MM.1S (cell line): ENCODE results near the gene SLC8A1.

Experiments used
- EZH2phosphoT487 ChIP-seq: fragments of 300-600 bp; sonication (generic); IDR thresholded peaks from 2 replicates; pipeline ENCODE4 v1.6.1; 2018; ENCODE audit warnings: antibody characterized with exemption, low read length
- TF ChIP-seq, protein P1 (sequence below): fragments of 300-600 bp; sonication (generic); IDR thresholded peaks from 2 replicates; pipeline ENCODE4 v1.5.1; 2016; ENCODE audit warnings: antibody characterized with exemption, low read length, mixed read lengths

DNA sequence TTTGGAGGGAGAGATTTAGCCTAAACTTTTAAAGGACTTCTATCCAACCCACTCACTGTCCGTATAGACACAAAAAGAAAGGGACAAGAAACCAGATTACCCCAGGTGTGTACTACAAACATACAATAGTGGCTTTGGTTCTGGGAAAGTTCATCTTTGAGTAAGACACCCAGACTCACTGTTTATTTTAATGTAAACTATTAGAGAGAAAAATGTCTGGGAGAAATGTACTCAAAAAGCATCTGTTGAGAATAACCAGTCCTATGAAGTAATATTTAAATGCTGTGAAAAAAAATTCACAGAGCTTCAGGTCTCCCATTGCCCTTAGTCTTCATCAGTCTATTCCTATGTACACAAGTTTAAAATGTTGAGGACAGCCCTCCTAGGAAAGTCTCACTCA is 107.5 kb downstream of the SLC8A1 start:
- TF ChIP-seq, protein P1, sequence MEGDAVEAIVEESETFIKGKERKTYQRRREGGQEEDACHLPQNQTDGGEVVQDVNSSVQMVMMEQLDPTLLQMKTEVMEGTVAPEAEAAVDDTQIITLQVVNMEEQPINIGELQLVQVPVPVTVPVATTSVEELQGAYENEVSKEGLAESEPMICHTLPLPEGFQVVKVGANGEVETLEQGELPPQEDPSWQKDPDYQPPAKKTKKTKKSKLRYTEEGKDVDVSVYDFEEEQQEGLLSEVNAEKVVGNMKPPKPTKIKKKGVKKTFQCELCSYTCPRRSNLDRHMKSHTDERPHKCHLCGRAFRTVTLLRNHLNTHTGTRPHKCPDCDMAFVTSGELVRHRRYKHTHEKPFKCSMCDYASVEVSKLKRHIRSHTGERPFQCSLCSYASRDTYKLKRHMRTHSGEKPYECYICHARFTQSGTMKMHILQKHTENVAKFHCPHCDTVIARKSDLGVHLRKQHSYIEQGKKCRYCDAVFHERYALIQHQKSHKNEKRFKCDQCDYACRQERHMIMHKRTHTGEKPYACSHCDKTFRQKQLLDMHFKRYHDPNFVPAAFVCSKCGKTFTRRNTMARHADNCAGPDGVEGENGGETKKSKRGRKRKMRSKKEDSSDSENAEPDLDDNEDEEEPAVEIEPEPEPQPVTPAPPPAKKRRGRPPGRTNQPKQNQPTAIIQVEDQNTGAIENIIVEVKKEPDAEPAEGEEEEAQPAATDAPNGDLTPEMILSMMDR = no peak
- no peak for TF ChIP-seq EZH2phosphoT487
